H9 (cell line): ENCODE results near the gene DAZAP1. TPM values are rescaled to one million over a fixed set of nuclear protein-coding genes. Genes with fewer than 3 reads are reported as not detected.

Experiments used
- DNase-seq: peaks from one replicate; pipeline ENCODE4 v3.0.0-alpha.2; 2017
- H2AFZ ChIP-seq: one replicate; pipeline ENCODE4 v1.6.1; 2013; ENCODE audit warnings: mild to moderate bottlenecking, low read length, control low read depth, moderate library complexity
- H2AK5ac ChIP-seq: 2 replicates; pipeline ENCODE4 v1.6.1; 2013; ENCODE audit warnings: low read length, control low read depth, mixed read lengths; ENCODE audit not compliant: insufficient read length
- H2BK120ac ChIP-seq: one replicate; pipeline ENCODE4 v1.6.1; 2013; ENCODE audit warnings: low read depth, mild to moderate bottlenecking, low read length, control low read depth, inconsistent platforms; ENCODE audit not compliant: poor library complexity, severe bottlenecking
- H2BK12ac ChIP-seq: 2 replicates; pipeline ENCODE4 v1.6.1; 2013; ENCODE audit warnings: low read length, control low read depth, mixed read lengths, low read depth; ENCODE audit not compliant: insufficient read length
- H2BK15ac ChIP-seq: 2 replicates; pipeline ENCODE4 v1.6.1; 2013; ENCODE audit warnings: low read depth, low read length, control low read depth
- H2BK20ac ChIP-seq: one replicate; pipeline ENCODE4 v1.6.1; 2013; ENCODE audit warnings: low read depth, mild to moderate bottlenecking, low read length, control low read depth, inconsistent platforms; ENCODE audit not compliant: poor library complexity, severe bottlenecking
- H2BK5ac ChIP-seq: 2 replicates; pipeline ENCODE4 v1.6.1; 2013; ENCODE audit warnings: low read length, control low read depth, mixed read lengths; ENCODE audit not compliant: insufficient read length
- H3K14ac ChIP-seq: 2 replicates; pipeline ENCODE4 v1.6.1; 2013; ENCODE audit warnings: low read length, control low read depth; ENCODE audit not compliant: insufficient read depth
- H3K18ac ChIP-seq: 2 replicates; pipeline ENCODE4 v1.6.1; 2013; ENCODE audit warnings: low read depth, mild to moderate bottlenecking, mixed read lengths, low read length, control low read depth; ENCODE audit not compliant: insufficient read length
- H3K23ac ChIP-seq: 2 replicates; pipeline ENCODE4 v1.6.1; 2013; ENCODE audit warnings: low read length, control low read depth, mixed read lengths, low read depth; ENCODE audit not compliant: insufficient read length
- H3K23me2 ChIP-seq: 2 replicates; pipeline ENCODE4 v1.6.1; 2013; ENCODE audit warnings: low read depth, mild to moderate bottlenecking, mixed read lengths, low read length, control low read depth; ENCODE audit not compliant: insufficient read length, poor library complexity, severe bottlenecking
- H3K27ac ChIP-seq: 2 replicates; pipeline ENCODE4 v1.5.1; 2013; ENCODE audit warnings: low read length, control low read depth, mixed read lengths, low read depth; ENCODE audit not compliant: insufficient read length
- H3K27me3 ChIP-seq: 2 replicates; pipeline ENCODE4 v1.6.1; 2013; ENCODE audit warnings: low read length, control low read depth, inconsistent platforms; ENCODE audit not compliant: insufficient read depth
- H3K4ac ChIP-seq: 2 replicates; pipeline ENCODE4 v1.6.1; 2013; ENCODE audit warnings: low read depth, mild to moderate bottlenecking, control low read depth, inconsistent platforms, low read length, moderate library complexity
- H3K4me1 ChIP-seq: 2 replicates; pipeline ENCODE4 v1.6.1; 2013; ENCODE audit warnings: low read length, control low read depth, inconsistent platforms; ENCODE audit not compliant: insufficient read depth
- H3K4me2 ChIP-seq: 2 replicates; pipeline ENCODE4 v1.6.1; 2013; ENCODE audit warnings: low read length, control low read depth, mixed read lengths; ENCODE audit not compliant: insufficient read length, insufficient read depth
- H3K56ac ChIP-seq: 2 replicates; pipeline ENCODE4 v1.6.1; 2013; ENCODE audit warnings: low read depth, mild to moderate bottlenecking, mixed read lengths, low read length, control low read depth; ENCODE audit not compliant: insufficient read length
- H3K79me1 ChIP-seq: 2 replicates; pipeline ENCODE4 v1.6.1; 2013; ENCODE audit warnings: low read depth, mild to moderate bottlenecking, moderate library complexity, low read length, control low read depth, inconsistent platforms; ENCODE audit not compliant: insufficient read depth, poor library complexity, severe bottlenecking
- H3K79me2 ChIP-seq: 2 replicates; pipeline ENCODE4 v1.6.1; 2013; ENCODE audit warnings: low read length, control low read depth, inconsistent platforms; ENCODE audit not compliant: insufficient read depth
- H3K9ac ChIP-seq: 2 replicates; pipeline ENCODE4 v1.6.1; 2013; ENCODE audit warnings: low read length, control low read depth, mixed read lengths; ENCODE audit not compliant: insufficient read length; ENCODE audit errors: extremely low read depth
- H3K9me3 ChIP-seq: one replicate; pipeline ENCODE4 v1.6.1; 2013; ENCODE audit warnings: low read depth, low read length, inconsistent platforms; ENCODE audit not compliant: control insufficient read depth
- H3T11ph ChIP-seq: one replicate; pipeline ENCODE4 v1.6.1; 2013; ENCODE audit warnings: mild to moderate bottlenecking, low read length, control low read depth, inconsistent platforms
- H4K20me1 ChIP-seq: one replicate; pipeline ENCODE4 v1.6.1; 2013; ENCODE audit not compliant: control insufficient read depth, insufficient read length, insufficient read depth
- H4K5ac ChIP-seq: 2 replicates; pipeline ENCODE4 v1.6.1; 2013; ENCODE audit warnings: low read depth, mild to moderate bottlenecking, mixed read lengths, low read length, control low read depth; ENCODE audit not compliant: insufficient read length
- H4K8ac ChIP-seq: replicated peaks from 2 replicates; pipeline ENCODE4 v1.6.1; 2013; ENCODE audit warnings: low read length, control low read depth, mixed read lengths, low read depth; ENCODE audit not compliant: insufficient read length
- H4K91ac ChIP-seq: 2 replicates; pipeline ENCODE4 v1.6.1; 2013; ENCODE audit warnings: low read depth, mild to moderate bottlenecking, moderate library complexity, mixed read lengths, low read length, control low read depth; ENCODE audit not compliant: insufficient read length
- H3K27ac Mint-ChIP-seq, 3 experiments: 2 replicates in 2 of 3; 3 replicates in 1 of 3; pipeline ENCODE4 v1.8.0; 2020 to 2021; ENCODE audit warnings: mixed read lengths in 3 of 3, mild to moderate bottlenecking in 1 of 3, moderate library complexity in 1 of 3
- H3K27me3 Mint-ChIP-seq: 2 replicates; pipeline ENCODE4 v1.8.0; 2021; ENCODE audit warnings: low read depth, mild to moderate bottlenecking, moderate library complexity, mixed read lengths
- H3K36me3 Mint-ChIP-seq, 3 experiments: 2 replicates in 2 of 3; 3 replicates in 1 of 3; pipeline ENCODE4 v1.8.0; 2020 to 2021; ENCODE audit warnings: low read depth in 3 of 3, mixed read lengths in 3 of 3; ENCODE audit not compliant: insufficient read depth in 1 of 3
- H3K4me1 Mint-ChIP-seq, 2 experiments: 2 replicates each; pipeline ENCODE4 v1.8.0; 2020; ENCODE audit warnings: mixed read lengths in 2 of 2
- H3K4me3 Mint-ChIP-seq, 2 experiments: 2 replicates in 1 of 2; 3 replicates in 1 of 2; pipeline ENCODE4 v1.8.0; 2020 to 2021; ENCODE audit warnings: mild to moderate bottlenecking in 2 of 2, mixed read lengths in 2 of 2, moderate library complexity in 1 of 2
- H3K9me3 Mint-ChIP-seq, 2 experiments: 2 replicates in 1 of 2; 3 replicates in 1 of 2; pipeline ENCODE4 v1.8.0; 2020; ENCODE audit warnings: mild to moderate bottlenecking in 2 of 2, mixed read lengths in 2 of 2, moderate library complexity in 1 of 2
- WGBS: extraction: QIAGEN DNeasy Blood & Tissue Kit; methylation state at CpG from one replicate; pipeline ENCODE4 v1.1.7; 2013; ENCODE audit warnings: missing lambda C conversion rate, low lambda C conversion rate, mixed read lengths; ENCODE audit not compliant: insufficient read length; ENCODE audit errors: extremely low coverage; 5-methylcytosine and 5-hydroxymethylcytosine counted together
- total RNA-seq: library from RNA; stranded (reverse); gene quantifications from 2 replicates; pipeline ENCODE4 v1.2.1, GENCODE V29; 2021
- TF ChIP-seq, protein P1 (sequence below): fragments of 200-600 bp; sonication (generic); conservative IDR thresholded peaks from 3 replicates; pipeline ENCODE4 v1.8.0; 2021; ENCODE audit warnings: antibody characterized with exemption, mild to moderate bottlenecking

The DAZAP1 gene
- total RNA-seq, 1 experiment from 2014 or later, result 265 TPM

DNA sequence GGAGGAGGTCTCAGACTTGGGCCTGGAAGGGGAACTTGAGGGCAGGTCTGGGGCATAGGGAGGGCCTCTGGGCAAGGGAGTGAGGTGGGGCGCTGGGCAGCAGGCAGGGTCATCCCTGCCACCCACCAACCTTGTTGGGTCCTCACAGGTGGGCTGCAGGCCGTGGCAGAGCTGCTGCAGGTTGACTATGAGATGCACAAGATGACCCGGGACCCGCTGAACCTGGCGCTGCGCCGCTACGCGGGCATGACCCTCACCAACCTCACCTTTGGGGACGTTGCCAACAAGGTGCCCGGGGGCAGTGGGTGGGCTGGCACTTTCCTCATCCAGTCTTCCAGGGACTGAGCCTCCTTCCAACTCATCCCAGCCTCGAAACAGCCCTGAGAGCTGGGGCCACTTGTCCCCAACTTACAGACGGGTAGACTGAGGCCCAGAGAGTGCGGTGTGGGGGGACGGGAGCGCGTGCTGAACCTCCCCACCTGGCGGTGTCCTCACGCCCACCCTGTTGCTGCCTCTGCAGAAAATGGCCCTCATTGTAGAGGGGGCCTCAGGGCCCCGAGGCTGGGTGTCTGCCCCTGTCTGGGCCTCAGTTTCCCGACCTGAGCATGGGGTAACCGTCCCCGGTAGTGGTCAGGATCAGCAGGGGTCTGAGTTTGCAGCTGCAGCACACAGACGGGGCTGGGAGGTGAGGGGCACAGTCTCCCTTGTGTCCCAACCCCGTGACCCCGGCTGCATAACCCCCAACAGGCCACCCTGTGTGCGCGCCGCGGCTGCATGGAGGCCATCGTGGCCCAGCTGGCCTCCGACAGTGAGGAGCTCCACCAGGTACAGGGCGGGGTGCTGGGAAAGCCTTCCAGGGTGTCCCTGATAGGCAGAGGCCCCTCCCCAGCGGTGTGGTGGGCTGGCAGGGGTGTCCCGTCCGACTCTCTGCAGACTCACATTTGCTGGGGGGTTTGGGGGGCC, 52.9 kb downstream of the DAZAP1 start:
- peaks cover 3 to 4% of the 10 kb centered on the region in 2 experiments for H3K4me1 Mint-ChIP-seq
- H2AK5ac ChIP-seq, result no peak overlapping the region
- H2BK20ac ChIP-seq, result no peak overlapping the region
- TF ChIP-seq, protein P1, sequence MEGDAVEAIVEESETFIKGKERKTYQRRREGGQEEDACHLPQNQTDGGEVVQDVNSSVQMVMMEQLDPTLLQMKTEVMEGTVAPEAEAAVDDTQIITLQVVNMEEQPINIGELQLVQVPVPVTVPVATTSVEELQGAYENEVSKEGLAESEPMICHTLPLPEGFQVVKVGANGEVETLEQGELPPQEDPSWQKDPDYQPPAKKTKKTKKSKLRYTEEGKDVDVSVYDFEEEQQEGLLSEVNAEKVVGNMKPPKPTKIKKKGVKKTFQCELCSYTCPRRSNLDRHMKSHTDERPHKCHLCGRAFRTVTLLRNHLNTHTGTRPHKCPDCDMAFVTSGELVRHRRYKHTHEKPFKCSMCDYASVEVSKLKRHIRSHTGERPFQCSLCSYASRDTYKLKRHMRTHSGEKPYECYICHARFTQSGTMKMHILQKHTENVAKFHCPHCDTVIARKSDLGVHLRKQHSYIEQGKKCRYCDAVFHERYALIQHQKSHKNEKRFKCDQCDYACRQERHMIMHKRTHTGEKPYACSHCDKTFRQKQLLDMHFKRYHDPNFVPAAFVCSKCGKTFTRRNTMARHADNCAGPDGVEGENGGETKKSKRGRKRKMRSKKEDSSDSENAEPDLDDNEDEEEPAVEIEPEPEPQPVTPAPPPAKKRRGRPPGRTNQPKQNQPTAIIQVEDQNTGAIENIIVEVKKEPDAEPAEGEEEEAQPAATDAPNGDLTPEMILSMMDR, result no peak
- WGBS, result no CpG with 5 or more reads among the region's 36 CpGs
- H3K56ac ChIP-seq, result no peak overlapping the region
- no peaks in the 10 kb centered on the region for H3K9me3 Mint-ChIP-seq
- H3K9ac ChIP-seq, result no peak overlapping the region
- H3K79me2 ChIP-seq, result no peaks in the 10 kb centered on the region
- no peak overlapping the region for H3K27ac Mint-ChIP-seq
- H3K23ac ChIP-seq, result no peak overlapping the region
- no peak overlapping the region for H2BK120ac ChIP-seq
- no peak overlapping the region for H4K5ac ChIP-seq
- no peaks in the 10 kb centered on the region for H4K20me1 ChIP-seq
- no peaks in the 10 kb centered on the region for H3K79me1 ChIP-seq
- no peak overlapping the region for H3K4me3 Mint-ChIP-seq
- no peaks in the 10 kb centered on the region for H3K4me1 ChIP-seq
- H3K27ac ChIP-seq, result no peak overlapping the region
- H2BK12ac ChIP-seq, result no peak overlapping the region
- H3T11ph ChIP-seq, result no peak overlapping the region
- no peak overlapping the region for H4K91ac ChIP-seq
- no peak overlapping the region for H4K8ac ChIP-seq
- H3K27me3 Mint-ChIP-seq, result peaks cover 68% of the 10 kb centered on the region
- no peak overlapping the region; the same call in 1 of the 2 replicates for H3K14ac ChIP-seq
- H2BK5ac ChIP-seq, result no peak overlapping the region
- H3K9me3 ChIP-seq, result no peaks in the 10 kb centered on the region
- H3K36me3 Mint-ChIP-seq, result peaks cover 0 to 13% (median 5%) of the 10 kb centered on the region in 3 experiments; a peak in 2 of 7 replicates
- no peaks in the 10 kb centered on the region for H3K23me2 ChIP-seq
- H2BK15ac ChIP-seq, result no peak overlapping the region
- no peak overlapping the region for H3K4ac ChIP-seq
- H2AFZ ChIP-seq, result no peak overlapping the region
- no peak for DNase-seq
- H3K18ac ChIP-seq, result no peak overlapping the region
- H3K27me3 ChIP-seq, result peaks cover 10% of the 10 kb centered on the region; the same call in 1 of the 2 replicates
- H3K4me2 ChIP-seq, result no peak overlapping the region
